Urinary bladder (tissue), 4 donors: ENCODE measurements around the gene TNIP3. TPM values are rescaled to one million over a fixed set of nuclear protein-coding genes. Genes with fewer than 3 reads are reported as not detected.

Experiments used
- DNase-seq: peaks from one replicate; pipeline ENCODE4 v3.0.0-alpha.2; 2015; ENCODE audit errors: extremely low spot score
- H3K27ac ChIP-seq: one replicate; pipeline ENCODE4 v1.5.1; 2013; ENCODE audit warnings: low read depth, mild to moderate bottlenecking, moderate library complexity
- H3K36me3 ChIP-seq: one replicate; pipeline ENCODE4 v1.6.1; 2013; ENCODE audit warnings: mild to moderate bottlenecking, moderate library complexity; ENCODE audit not compliant: insufficient read depth
- H3K4me1 ChIP-seq: one replicate; pipeline ENCODE4 v1.6.1; 2013; ENCODE audit warnings: mild to moderate bottlenecking, moderate library complexity; ENCODE audit not compliant: insufficient read depth
- H3K4me3 ChIP-seq: one replicate; pipeline ENCODE4 v1.5.1; 2013; ENCODE audit warnings: low read depth, low read length
- WGBS: extraction: QIAGEN DNeasy Blood & Tissue Kit; methylation state at CpG from one replicate; pipeline ENCODE4 v1.1.7; 2013; 5-methylcytosine and 5-hydroxymethylcytosine counted together
- polyA plus RNA-seq: library from polyadenylated mRNA; stranded (reverse); fragments of 200-250 nt; gene quantifications from one replicate; pipeline ENCODE4 v1.2.3, GENCODE V29; 2013
- total RNA-seq: library from RNA; depleted of rRNA; stranded (reverse); fragments of >200 nt; gene quantifications from one replicate; pipeline ENCODE4 v1.2.3, GENCODE V29; 2014
- donor health status: healthy with polysubstance abuse.
- donor health status: healthy.

Gene TNIP3
- total and polyA plus RNA-seq, 2 donors: 0.21 TPM; not detected in 1

DNA sequence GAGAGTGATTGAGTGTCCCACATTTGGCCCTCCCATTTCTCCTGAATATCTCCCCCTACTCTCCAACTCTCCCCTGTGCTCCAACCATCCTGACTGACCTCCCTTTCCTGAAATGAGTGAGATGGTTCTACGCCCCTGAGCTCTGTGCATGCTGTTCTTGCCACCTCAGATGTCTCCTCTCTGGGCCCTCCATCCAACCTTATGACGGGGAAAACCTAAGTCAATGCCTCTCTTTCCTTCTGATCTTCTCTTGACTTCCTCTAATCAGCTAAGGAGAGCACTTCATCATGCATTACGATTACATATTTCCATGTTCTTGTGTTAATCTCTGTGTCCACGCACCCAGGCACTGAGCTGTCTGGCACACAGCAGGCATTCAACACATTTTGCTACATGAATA lies 1.1 kb upstream of the TNIP3 start:
- no peaks in the 10 kb centered on the region for H3K36me3 ChIP-seq
- WGBS: 93% methylated on average over 4 of the region's 4 CpGs
- DNase-seq: no peak
- no peaks in the 10 kb centered on the region for H3K4me1 ChIP-seq
- no peak overlapping the region for H3K27ac ChIP-seq
- no peak overlapping the region for H3K4me3 ChIP-seq

DNA sequence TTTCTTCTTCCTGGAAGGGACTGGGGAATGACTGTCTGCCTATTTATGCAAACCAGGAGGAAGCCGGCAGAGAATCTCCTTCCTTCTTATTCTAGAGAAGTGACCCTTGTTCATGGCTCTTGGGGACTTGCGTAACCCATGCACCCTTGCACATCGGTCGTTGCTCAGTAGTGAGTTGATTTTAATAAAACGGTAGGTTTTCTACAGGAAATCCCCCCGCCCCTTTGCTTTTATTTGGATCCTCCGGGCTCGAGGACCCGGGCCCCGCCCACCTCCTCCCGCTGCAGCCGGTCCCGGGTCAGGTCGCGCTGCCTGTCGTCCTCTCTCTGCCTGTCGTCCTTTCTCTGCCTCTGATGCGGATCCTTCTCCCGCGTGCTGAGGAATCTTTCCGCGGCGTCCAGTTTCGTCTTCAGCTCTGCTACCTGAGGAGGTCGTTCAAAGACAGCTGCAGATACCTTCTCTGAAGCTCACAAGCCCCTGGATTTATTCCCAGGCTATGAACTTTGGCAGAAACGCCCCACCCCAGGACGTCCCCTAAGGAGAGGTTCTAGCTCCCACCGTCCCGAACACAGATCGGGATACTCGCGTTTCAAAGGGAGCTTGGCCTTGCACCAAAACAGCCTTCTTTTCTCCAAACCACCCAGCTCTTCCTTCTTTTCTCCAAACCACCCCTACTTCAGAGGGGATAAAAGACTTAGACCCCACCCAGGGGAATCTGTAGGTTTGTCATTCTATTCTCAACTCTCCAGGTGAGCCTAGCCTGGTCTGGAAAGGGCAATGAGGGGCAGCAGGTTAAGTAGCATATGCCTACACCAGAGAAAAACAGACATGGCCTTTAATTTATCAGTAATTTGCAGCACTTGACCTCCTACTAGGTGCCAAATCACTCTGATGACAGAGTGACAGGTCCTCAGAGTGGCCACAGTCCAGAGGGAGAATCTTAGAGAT lies 7.0 kb downstream of the TNIP3 start:
- Histone ChIP-seq H3K27ac (no peak overlapping the region), H3K36me3 (no peaks in the 10 kb centered on the region), H3K4me3 (peak overlapping the region; percentile 36), H3K4me1 (no peaks in the 10 kb centered on the region)
- no peak for DNase-seq
- 2% methylated on average over 32 of the region's 32 CpGs for WGBS

DNA sequence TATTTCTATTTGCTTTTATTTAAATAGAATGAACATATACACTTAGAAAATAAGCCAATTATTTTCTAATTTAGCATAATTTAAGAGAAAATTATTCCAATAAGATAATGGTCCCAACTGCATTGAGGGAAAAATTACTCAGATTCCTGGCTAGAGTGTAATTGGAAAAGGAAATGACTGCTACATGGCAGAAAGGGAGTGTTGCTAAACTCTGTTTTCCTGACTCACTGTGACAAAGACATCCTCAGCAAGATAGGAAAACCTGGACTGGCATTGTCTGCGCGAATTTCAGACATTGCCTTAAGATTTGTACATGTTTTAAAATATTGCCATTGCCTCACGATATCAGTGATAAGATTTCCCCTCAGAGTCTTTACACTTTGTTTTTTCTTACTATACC lies 8.2 kb downstream of the TNIP3 start:
- Histone ChIP-seq H3K4me3 (no peak overlapping the region), H3K36me3 (no peaks in the 10 kb centered on the region), H3K4me1 (no peaks in the 10 kb centered on the region), H3K27ac (no peak overlapping the region)
- no peak for DNase-seq
- WGBS: 58% methylated on average over 3 of the region's 3 CpGs

DNA sequence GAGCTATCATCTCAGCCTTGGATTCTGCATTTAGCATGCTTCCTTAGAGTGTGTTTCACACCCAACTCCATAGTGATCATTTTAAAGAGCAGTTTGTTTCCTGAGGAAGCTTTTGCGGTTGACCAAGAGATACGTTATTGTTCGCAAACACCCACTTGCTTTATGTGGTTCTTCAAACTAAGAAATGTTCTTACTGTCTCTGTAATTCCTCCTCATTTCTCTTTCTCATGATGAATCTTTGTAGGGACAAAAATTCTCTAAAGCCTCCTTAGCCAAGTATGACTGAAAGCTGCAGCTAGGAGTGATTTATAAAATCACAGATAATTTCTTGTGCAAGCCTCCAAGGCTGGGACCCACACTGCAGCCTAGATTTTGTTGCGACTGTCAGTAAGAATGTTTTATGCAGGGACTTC lies 10.0 kb downstream of the TNIP3 start:
- WGBS: 70% methylated on average over 4 of the region's 4 CpGs
- H3K4me1 ChIP-seq: no peaks in the 10 kb centered on the region

DNA sequence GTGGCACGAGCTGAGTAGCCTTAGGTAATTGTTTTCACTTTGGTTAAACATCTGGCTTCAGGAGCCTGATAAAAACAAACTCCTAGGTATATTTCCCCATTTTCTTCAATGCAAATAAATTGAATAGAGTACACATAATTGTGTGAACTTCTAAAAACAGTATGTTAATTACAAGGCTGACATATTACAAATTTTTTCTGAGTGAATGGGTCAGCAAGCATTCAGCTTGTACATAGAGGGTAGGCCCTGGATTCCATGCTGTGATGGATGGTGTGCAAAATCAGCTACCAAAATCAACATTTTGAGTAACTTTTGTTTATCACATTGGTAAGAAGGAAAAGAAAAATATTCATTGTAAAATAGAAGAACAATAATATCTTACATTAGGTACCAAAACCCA lies 12.2 kb downstream of the TNIP3 start:
- Histone ChIP-seq H3K4me3 (no peak overlapping the region), H3K4me1 (no peaks in the 10 kb centered on the region), H3K36me3 (no peaks in the 10 kb centered on the region), H3K27ac (no peak overlapping the region)
- DNase-seq: no peak
- 90% methylated on average over 1 of the region's 1 CpG for WGBS

More for the DNA sequence above, 10.0 kb downstream of the TNIP3 start:
- no peak overlapping the region for H3K27ac ChIP-seq
- no peaks in the 10 kb centered on the region for H3K36me3 ChIP-seq
- no peak overlapping the region for H3K4me3 ChIP-seq
- DNase-seq: no peak

DNA sequence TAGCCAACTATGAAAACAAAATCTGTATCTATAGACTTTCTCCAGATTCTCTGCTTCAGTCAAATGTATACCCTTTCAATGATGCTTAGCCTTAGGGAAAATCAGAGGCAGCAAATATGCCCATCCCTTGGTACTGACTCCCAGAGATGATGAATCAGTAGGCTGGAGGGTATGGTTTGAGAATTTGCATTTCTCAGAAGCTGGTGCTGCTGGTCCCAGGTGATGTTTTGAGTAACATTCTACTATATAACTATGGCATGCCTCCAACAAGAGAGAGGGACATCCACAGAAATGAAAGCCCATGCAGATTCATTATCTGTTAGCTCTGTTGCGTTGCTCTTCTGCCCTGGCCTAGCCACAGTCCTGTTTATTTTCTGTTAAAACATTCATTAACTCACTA lies 13.6 kb downstream of the TNIP3 start:
- no peaks in the 10 kb centered on the region for H3K4me1 ChIP-seq
- 85% methylated on average over 1 of the region's 1 CpG for WGBS
- H3K36me3 ChIP-seq: no peaks in the 10 kb centered on the region
- DNase-seq: no peak
- H3K27ac ChIP-seq: no peak overlapping the region
- H3K4me3 ChIP-seq: no peak overlapping the region

DNA sequence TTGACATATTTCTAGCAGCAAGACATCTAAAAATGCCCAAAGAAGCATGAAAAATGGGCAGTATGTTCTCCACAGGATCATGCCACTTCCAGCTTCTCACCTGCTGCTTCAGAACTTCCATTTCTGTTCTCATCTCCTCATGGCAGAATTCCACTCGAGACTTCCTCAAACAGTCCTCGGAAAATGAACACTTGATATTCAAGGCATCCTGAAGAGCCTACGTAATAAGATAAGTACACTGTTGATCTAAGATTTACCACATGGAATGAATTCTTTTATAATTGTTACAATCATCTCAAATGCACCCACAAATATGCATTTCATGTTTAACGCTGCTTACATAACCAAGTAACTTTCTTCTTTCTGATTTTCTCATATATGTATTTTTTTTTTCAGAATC lies 14.1 kb downstream of the TNIP3 start:
- Histone ChIP-seq H3K4me3 (no peak overlapping the region), H3K27ac (no peak overlapping the region), H3K4me1 (no peaks in the 10 kb centered on the region), H3K36me3 (no peaks in the 10 kb centered on the region)
- 89% methylated on average over 4 of the region's 4 CpGs for WGBS
- no peak for DNase-seq

DNA sequence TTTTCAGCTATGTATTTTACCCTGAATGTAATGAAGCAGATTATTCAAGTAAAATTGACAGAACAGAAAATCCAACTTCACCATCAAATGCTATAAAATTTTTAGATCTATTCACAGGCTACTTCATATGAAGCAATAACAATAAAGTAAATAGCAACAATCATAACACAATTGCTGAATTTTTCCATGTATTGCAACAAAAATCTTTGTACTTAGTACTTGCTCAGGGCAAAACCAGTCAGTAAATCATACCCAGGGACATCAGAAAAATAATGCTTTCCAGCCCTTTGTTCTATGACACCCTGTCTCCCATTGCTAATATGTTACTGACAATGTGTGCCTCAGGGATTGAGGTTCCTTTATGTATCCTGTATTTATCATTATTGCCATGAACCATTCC lies 15.5 kb downstream of the TNIP3 start:
- no peak overlapping the region for H3K4me3 ChIP-seq
- H3K27ac ChIP-seq: no peak overlapping the region
- no peak for DNase-seq

DNA sequence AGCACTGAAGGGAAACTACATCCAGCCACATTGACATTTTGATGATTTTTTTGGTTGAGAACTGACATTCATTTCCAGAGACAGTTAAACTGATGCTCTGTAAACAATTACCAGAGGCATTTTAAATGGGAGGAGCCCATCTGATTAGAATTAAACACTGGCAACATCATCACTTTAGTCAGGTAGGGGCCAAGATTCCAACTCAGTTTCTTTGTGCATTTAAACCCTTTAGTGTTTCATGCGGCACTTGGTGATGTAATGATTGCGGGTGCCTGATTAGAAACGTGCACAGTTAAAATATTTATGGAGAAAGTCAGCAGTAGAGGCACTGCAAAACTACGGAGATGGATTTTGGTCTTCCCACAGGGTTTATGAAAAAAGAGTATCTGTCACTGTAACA lies 16.1 kb downstream of the TNIP3 start:
- Histone ChIP-seq H3K4me3 (no peak overlapping the region), H3K36me3 (no peaks in the 10 kb centered on the region), H3K27ac (no peak overlapping the region), H3K4me1 (no peaks in the 10 kb centered on the region)
- 41% methylated on average over 4 of the region's 4 CpGs for WGBS
- DNase-seq: no peak

More for the DNA sequence above, 15.5 kb downstream of the TNIP3 start:
- Histone ChIP-seq H3K36me3 (no peaks in the 10 kb centered on the region), H3K4me1 (no peaks in the 10 kb centered on the region)

DNA sequence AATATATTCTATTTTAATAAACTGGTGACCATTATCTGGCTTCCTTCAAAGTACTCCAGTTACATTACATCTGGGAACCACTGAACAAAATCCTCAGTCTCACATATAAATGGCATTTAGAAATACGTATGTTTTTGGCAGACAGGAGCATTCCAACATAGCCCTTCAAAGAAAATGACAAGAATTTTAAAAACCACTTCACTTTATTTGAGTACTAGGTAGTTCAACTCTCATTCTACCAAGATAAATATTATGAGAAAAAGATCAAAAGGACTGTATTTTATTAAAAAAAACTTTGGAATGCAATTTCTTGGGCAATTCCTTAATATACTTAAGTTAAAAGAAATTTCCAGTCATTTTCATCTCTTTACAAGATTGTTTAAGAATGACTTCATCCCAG lies 17.6 kb downstream of the TNIP3 start:
- H3K36me3 ChIP-seq: no peaks in the 10 kb centered on the region
- no peak for DNase-seq
- H3K27ac ChIP-seq: no peak overlapping the region
- 33% methylated on average over 1 of the region's 1 CpG for WGBS
- H3K4me1 ChIP-seq: no peaks in the 10 kb centered on the region
- no peak overlapping the region for H3K4me3 ChIP-seq

DNA sequence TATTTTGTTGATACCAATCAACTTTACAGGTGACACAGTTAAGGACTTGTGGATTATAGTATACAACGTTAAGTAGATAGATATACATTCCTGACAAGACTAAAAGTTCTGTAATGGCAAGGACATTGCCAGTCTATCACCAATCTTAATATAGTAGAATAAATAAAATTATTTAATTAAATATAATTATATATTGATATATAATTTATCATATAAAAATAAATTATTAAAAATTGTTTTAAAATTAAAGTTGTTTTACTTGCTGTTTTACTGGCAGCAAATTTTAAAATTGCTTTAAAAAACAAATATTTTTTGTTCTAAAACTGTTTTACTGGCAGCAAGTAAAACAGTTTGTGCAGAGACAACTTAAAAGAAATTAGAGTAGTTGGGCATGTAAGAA lies 18.7 kb downstream of the TNIP3 start:
- H3K4me1 ChIP-seq: no peaks in the 10 kb centered on the region
- no peaks in the 10 kb centered on the region for H3K36me3 ChIP-seq
- DNase-seq: no peak
- H3K4me3 ChIP-seq: no peak overlapping the region
- WGBS: 80% methylated on average over 1 of the region's 1 CpG
- H3K27ac ChIP-seq: no peak overlapping the region

DNA sequence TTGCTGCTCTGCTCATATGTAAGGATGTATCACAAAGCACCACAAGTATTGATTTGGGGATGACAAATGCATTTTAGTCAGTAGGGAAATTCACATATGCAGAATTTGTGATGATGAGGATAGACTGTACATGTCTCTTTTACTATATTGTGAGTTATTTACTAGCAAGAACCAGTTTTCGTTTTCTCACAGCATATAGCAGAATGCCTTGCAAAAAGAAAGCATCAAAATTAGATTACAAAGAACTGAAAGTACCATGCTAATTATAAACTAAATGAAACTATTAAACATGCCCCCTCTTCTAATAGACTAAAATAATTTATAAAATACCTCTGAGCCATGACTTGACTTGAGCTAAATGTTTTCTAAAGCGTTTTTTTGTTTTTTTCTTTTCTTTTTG lies 20.1 kb downstream of the TNIP3 start:
- Histone ChIP-seq H3K27ac (no peak overlapping the region), H3K36me3 (no peaks in the 10 kb centered on the region), H3K4me3 (no peak overlapping the region), H3K4me1 (no peaks in the 10 kb centered on the region)
- no peak for DNase-seq
- 94% methylated on average over 2 of the region's 2 CpGs for WGBS

DNA sequence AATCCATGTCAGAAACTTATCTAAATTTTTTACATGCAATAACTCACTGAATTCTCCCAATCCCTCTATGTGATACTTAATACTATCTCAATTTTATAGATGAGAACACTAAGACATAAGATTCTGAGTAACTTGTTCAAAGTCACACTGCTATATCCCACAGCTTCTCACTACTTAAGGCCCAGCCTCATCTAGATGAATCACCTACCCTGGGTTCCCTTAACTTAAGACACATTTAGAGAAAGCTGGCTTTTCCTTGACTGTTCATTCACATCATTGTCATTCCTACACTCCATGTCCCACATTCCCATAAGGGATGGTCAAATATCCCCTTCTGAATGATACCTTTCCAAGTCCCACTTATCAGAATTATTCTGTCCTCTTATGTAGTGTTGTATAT lies 21.0 kb downstream of the TNIP3 start:
- Histone ChIP-seq H3K4me3 (no peak overlapping the region), H3K4me1 (no peaks in the 10 kb centered on the region), H3K27ac (no peak overlapping the region), H3K36me3 (no peaks in the 10 kb centered on the region)
- no peak for DNase-seq

DNA sequence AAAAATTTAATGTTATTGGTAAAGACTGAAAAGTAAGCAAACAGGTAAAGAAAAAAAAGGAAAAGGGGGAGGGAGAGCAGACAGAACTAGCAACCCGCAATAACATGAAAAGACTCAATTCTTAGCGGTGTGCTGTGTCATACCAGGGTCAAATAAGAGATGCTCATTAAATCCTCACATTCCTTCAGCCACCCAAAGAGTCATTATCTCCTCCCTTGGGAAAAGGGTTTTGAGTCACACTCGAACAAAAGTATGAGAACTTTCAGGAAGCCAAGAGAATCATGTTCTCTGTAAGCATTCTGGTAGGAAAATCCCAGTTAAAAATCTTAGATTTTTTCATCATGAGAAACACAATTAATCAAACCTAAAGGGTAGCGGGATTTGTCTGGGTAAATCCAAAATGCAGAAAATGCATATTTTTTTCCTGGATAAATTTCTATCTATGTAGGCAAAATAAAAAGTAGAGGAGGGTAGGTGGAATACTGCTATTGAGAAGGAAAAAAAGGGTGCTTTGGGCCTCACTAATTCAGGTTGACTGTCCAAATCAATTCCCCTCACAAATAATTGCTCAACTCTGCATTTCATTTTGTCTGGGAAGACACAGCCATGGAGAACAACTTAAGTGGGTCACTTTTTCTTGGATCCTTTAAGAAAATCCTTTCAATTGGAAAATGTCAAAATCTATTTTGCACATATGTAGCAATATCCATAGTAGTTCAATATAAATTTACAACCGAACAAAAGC lies 23.2 kb downstream of the TNIP3 start:
- WGBS: 87% methylated on average over 5 of the region's 5 CpGs
- H3K36me3 ChIP-seq: no peaks in the 10 kb centered on the region
- no peaks in the 10 kb centered on the region for H3K4me1 ChIP-seq
- no peak for DNase-seq
- H3K27ac ChIP-seq: no peak overlapping the region
- no peak overlapping the region for H3K4me3 ChIP-seq
